Measurements from ENCODE around the gene CDHR3.
"Not testable (repeated sequence)": the region's sequence is repeated elsewhere in the genome, so short reads cannot be mapped to it uniquely, and the experiment has no call there.

The CDHR3 gene

GRCh38 chr7:106001196-106001595 lies 38.1 kb downstream of the CDHR3 start:
- no peak for DNase-seq

DNA sequence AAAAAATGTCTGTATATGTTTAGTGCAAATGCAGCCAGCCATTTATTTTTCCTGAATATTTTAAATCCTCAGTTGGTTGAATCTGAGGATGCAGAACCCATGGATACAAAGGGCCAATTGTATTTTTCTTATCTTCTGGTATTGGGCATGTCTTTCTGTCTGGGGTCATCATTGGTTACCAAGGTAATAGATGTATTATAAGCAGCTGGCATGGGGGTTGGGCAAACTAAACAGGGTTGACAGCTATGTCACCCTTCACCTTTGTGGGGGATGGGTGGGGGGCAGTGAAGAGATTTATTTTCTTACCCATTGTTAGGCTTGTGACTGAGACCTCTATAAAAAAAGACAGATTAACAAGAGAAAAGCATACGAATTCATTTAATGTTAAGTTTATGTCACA lies 38.8 kb downstream of the CDHR3 start:
- DNase-seq, result no peak

DNA sequence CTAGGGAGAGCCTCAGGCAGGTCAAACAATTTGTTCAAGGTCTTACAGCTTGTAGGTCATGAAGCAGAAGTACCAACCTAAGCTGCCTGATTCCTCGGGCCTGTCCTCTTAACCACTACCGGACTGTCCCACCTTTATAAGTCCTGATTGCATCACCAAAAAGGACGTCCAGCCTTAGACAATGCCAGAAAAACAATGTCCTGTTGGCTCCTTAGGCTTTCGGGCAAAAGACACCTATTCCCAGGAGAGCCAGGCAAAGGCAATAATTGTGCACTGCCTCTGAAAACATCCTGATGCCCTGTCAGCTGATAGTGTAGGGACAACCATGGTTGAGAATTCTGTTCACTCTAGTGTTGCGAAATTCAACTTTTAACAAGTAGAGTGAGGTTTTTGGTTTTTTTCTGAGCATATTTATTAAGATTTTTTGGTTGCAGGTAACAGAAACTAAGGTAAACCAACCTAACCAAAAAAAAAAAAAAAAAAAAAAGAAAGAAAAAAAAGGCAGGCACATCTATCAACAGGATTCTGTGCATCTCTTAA lies 40.5 kb downstream of the CDHR3 start:
- DNase-seq, result no peak

DNA sequence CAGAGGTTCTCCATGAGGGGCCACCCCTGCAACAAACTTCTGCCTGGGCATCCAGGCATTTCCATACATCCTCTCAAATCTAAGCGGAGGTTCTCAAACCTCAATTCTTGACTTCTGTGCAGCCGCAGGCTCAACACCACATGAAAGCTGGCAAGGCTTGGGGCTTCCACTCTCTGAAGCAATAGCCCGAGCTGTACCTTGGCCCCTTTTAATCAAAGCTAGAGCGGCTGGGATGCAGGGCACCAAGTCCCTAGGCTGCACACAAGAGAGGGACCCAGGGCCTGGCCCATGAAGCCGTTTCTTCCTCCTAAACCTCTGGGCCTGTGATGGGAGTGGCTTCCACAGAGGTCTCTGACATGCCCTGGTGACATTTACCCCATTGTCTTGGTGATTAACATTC lies 43.8 kb downstream of the CDHR3 start:
- no peak for DNase-seq

GRCh38 chr7:106007796-106008195 lies 44.7 kb downstream of the CDHR3 start:
- not testable (repeated sequence) for DNase-seq

DNA sequence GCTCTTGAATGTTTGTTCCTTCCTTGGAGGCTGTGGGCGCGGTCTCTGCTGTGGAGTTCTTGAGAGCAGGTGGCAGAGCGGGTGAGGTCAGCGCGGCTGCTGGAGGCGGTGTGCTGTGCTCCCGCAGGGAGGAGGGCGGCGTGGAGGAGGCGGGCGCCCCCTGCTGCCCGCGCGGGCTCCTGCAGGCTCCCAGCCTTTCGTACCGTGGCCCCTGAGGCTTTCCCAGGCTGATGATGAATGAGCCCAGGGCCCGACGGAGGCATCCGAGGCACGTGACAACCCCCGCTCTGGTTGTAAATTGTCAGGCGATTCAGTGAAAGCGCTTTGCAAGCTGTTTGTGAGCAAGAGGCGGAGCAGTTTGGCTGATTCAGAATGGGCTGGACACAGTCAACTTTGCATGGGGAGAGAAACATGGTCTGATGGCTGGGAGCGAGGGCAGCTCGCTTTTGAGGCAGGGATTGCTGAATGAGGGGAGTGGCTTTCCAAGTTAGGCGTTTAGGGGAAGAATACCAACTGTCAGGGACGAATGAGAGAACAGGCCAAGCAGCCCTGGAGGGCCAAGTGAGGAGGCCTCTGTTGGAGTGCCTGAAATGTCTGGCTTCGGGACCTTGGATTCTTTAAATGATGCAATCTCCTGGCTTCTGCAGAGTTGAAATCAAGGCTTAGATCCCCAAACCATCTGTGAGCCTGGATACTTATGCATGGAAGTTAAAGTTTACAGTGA lies 46.6 kb downstream of the CDHR3 start:
- peak; percentile 59 for DNase-seq

DNA sequence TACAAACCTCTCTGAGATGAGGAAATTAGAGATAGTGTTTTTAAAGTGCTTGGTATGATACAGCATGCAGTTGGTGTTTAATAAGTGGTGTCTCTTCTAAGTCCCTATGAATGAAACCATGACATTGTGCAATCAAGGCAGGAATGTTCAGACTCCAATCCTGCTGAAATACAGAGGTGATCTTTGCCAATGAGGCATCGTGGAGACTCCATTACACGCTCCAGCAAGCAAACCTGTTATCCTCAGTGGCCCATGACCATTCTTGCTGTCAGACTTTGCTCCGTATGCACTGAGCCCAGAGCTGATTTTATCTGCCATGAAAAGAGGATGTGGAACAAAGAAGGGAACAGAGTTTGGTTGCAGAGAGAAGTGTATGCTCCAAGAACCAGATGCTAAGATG lies 47.3 kb downstream of the CDHR3 start:
- DNase-seq, result no peak

DNA sequence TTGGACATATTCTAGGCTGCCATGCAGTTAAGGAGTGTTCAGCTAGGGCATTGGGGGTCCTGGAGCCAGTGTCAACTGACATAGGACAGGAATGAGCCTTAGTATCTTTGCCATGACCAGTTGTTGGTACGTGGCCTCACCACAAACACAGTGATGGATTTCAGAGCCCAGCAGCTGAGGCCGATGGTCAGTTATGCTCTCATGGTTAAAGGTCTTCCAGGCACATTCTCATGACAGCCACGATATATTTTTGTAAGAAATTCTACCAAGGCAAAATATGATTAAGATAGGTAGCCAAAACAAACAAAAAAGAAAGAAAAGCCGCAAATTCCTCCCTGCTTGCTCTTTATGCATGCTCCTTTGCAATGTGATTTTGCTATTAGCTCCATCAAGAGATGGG lies 47.8 kb downstream of the CDHR3 start:
- no peak for DNase-seq

DNA sequence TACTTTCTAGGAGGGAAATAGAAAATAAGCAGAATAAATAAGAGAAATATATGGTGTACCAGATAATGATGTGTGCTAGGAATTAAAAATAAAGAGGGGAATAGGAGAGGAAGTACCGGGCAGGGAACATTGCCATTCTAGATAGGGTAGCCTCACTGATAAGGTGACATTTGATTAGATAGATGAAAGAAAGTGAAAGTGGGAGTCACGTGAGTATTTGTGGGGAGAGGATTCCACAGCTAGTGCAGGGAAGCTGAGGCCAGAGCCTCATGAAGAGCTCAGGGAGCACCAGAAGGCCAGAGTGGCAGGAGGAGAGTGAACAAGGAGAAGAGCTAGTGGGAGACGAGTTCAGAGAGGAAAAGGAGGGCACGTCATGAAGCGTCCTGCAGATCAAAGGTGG lies 49.1 kb downstream of the CDHR3 start:
- DNase-seq, result no peak

DNA sequence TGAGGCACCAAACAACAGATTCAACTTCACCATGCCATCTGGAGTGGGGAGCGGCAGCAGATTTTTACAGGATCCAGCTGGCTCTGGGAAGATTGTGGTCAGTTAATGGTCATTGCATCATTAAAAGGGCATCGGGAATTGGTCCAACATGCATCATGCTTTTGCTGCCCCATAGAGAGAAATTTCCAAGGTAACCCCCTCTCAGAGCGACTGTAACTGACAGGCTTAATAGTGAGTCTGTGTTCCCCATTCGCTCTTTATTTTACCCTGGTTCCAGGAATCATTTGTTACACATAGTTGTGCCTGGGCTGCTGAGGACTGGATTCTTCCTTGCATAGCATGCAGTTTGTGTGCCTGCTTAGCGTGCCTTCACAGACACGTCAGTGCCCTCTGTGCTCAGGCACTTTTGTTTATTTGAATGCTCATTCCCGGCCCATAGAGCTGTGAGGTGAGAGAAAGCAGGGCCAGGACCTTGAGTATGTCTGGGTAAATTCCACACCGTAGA lies 49.9 kb downstream of the CDHR3 start:
- no peak for DNase-seq

DNA sequence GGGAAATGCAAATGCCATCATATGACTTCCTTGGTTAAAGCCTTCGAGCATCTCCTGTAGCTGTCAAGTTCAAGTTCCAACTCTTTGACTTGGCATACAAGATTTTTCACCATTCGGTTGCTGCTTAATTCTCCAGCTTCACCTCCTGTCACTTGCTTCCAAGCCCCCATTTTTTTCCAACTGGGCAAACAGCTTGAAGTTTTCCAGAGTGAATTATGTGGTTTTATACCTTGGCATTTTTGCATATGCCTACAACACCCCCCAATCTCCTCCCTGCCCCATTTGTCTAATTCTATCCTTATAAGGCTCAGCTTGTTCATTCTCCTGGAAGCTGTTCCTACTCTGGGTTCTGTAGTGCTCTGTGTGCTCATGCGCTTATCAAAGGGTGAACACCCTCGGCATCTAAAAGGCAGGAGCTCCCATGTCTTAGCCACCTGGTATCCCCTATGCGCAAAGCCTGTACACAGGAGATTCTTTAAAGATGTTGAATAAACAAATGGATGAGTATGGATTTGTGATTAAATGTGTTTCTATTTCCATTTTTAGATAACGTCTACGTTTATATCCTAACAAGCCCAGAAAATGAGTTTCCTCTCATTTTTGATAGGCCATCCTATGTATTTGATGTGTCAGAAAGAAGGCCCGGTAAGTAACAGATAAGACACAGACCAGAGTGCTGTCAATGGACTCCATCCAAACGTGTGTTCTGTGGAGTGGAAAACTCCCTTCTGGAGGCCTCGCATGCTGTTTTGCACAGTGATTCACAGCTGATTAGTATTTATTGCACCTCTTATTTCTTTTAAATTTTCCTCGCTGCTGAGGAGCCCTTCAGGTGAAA lies 52.5 kb downstream of the CDHR3 start:
- DNase-seq, result no peak

GRCh38 chr7:106016331-106016730 lies 53.3 kb downstream of the CDHR3 start:
- no peak for DNase-seq

DNA sequence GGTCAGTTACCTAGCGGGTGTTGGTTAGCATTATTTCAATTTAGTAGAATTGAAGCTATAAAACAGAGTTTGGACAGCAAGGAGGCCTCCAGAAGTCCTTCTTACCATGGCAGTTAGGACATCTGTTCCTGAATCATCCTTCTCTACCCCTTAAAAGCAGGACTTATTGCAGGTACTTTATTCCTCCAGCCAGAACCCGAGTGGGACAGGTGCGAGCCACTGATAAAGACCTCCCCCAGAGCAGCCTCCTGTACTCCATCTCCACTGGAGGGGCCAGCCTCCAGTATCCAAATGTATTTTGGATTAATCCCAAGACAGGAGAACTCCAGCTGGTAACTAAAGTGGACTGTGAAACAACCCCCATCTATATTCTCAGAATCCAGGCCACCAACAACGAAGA lies 54.6 kb downstream of the CDHR3 start:
- DNase-seq, result no peak

DNA sequence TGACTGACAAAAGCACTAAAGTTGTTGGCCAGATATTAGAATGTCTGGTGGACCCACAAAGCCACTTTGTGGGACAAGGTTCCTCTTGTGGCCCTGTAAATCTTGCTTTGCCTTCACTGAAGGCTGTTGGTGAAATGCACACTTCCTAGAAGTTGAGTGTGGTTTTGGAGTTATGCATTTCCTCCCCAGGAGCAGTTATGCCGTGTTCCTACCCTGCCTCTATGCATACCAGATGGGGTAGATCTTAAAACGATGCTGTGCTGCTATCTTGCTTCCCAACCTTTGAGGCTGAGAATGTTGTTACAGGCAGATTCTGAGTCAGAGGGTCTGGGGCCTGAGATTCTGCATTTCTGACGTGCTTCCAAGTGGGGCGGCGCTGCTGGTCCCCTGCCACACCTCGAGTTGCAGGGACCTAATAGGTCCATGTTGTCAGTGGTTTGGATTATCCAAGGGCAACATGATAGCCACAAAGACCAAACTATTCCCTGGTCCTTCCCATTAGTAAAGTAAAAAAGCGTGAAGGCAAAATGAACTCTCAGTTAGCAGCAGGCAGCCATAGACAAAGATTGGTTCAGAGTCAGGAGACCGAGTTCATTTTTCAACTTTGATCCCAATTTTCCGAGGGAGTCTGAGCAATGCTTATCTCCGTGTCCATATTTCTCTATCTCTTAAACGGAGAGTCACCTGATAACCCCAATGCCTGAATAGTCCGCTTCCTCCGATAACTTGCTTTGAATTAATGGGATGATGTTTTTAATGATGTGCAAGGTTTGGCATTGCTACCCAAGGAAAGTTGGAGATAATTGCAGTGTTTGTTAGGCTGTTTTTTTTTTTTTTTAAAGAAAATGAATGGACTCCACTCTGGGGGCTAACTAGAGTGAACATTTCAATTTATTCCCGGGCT lies 55.8 kb downstream of the CDHR3 start:
- no peak for DNase-seq

- DNase-seq, result no peak
Observed at GRCh38 chr7:106019470-106019820, 56.4 kb downstream of the CDHR3 start.

DNA sequence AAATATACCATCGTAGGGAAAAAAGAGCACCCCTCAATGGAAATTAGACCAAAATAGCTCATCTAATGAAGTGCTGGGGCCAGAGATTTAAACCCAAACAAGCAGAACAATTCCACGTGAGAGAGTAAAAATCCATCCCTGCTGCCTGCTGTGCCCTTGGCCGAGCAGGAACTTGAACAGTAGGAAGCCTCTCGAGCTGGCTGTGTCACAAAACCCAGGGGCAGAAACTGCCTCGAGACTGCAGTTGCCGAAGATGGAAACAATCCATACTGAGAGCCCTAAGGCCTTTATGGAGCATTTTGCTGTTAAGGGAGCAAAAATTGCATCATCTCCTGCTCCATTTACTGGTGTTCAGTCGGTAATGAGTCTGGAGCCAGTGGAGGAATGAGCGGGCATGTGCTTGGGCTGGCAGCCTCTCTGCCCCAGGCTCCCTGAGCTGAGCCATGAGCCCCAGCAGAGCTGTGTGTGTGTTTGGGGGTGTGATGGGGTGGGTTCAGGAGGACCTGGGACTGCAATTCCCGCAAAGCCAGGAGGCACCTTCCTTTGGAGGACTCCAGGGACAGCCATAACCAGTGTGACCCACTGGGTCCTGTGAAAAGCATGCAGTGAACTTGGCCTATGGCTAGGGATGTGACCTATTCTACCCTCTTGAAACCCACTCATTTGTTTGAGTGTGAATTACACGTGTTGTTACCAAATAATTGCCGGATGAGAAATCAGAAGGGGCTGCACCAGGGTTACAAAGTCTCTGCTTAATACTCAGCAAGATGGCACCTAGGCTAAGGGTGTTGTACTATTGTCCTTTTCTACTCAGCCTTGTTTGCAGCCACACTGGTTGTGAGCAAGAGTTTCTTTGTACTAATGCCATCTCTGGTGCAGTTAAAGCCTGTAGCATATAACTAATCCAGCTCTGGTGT lies 58.3 kb downstream of the CDHR3 start:
- no peak for DNase-seq

GRCh38 chr7:106022193-106022821 lies 59.2 kb downstream of the CDHR3 start:
- no peak for DNase-seq

- no peak for DNase-seq
Observed at GRCh38 chr7:106023369-106024322, 60.6 kb downstream of the CDHR3 start.

DNA sequence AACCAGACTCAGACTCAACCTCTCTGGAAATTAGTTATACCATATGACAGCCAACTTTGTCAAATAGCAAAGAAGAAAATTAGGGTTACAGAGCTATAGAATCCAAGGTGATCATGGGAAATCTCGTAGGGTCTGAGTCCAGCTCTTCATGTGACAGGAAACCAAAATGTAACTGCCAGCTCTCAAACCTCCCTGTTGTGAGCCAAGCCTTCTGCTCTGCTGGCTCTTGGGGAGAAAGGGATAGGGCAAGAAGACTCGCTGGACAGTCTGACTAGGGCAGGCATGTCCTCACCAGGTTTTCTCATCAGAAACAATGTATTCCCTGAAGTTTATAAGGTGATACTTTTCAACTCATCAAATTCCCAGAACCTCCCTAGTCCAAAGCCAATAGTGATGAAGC lies 63.0 kb downstream of the CDHR3 start:
- no peak for DNase-seq

DNA sequence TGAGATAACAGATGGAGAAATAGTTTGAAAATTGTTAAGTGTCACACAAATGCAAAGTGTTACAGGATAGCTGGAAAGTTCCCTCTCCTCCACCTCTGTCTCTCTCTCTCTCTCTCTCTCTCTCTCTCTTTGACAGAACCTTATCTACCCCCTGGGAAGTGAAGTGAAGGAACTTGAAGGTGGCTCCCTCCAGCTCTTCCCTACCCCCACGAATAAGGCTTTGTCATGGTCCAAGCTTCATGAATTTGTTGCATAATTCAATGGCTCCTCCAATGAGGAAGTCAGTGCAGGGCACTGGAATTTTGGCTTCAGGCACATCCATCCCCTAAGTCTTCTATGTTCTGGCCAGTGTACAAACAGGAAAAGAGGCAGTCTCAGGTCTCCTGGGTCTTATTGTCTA lies 66.4 kb downstream of the CDHR3 start:
- no peak for DNase-seq
